ENCODE results near the gene SCNN1B.

The SCNN1B gene

DNA sequence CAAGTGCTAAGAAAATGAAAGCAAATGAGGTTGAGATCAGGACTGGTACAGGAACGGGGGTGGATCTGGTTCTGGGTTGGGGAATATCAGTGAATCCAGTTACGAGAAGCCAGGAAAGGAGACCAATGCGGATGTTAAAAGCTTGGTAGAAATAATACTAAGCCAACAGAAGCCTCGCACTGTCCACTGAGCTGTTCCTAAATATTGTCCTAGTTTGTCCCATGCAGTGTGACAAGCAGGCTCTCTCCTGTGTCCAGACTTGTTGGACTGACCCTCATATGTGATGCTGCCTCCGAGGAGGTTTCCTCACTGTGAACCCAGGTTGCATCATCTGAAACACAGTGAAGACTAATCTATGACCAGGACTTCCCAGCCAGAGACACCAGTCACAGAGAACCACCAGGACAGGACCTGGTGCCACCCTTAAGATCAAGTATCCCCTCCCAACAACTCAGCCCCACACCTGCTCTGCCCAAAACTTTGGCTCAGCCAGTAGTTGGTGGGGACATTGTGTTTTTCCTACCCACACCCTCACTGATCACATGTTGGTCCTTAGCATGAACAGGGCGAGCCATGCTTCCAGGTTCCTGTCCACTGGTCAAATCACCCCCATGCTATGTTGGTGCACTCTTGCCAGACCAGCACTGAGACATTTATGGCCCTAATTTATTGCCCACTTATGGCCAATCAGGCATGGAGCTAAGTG lies 32.7 kb upstream of the SCNN1B start:
- Histone ChIP-seq H3K4me1 (ENCODE audit: control insufficient read depth, insufficient read depth, low read length) (no peaks in the 10 kb centered on the region), H3K27me3 (ENCODE audit: control insufficient read depth in 1 of 2, insufficient read depth in 2 of 2, low read length in 2 of 2) (peaks cover 0 to under 1% of the 10 kb centered on the region in 2 donors), H3K9me3 (ENCODE audit: control insufficient read depth in 2 of 2, low read length in 2 of 2) (peaks cover 4 to 7% of the 10 kb centered on the region in 2 donors), H3K27ac (ENCODE audit: low read length) (no peak overlapping the region), H3K4me3 (ENCODE audit: low read length in 2 of 2) (no peak overlapping the region), H3K36me3 (ENCODE audit: control insufficient read depth in 2 of 2, insufficient read depth in 2 of 2, low read length in 2 of 2) (no peaks in the 10 kb centered on the region), H3K9ac (ENCODE audit: low read length in 2 of 2) (no peak overlapping the region)

DNA sequence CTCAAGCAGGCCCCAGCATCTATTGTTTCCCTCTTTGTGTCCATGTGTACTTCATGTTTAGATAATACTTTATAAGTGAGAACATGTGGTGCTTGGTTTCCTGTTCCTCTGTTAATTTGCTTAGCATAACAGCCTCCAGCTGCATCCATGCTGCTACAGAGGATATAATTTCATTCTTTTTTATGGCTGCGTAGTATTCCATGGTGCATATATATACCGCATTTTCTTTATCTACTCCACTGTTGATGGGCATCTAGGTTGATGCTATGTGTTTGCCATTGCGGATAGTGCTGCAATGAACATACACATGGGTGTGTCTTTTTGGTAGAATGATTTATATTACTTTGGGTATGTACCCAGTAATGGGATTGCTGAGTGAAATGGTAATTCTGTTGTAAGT lies 31.4 kb upstream of the SCNN1B start:
- Histone ChIP-seq H3K27me3 (ENCODE audit: control insufficient read depth in 1 of 2, insufficient read depth in 2 of 2, low read length in 2 of 2) (peaks cover 2% of the 10 kb centered on the region in 2 donors), H3K4me1 (ENCODE audit: control insufficient read depth, insufficient read depth, low read length) (no peaks in the 10 kb centered on the region), H3K9me3 (ENCODE audit: control insufficient read depth in 2 of 2, low read length in 2 of 2) (peaks cover 7 to 12% of the 10 kb centered on the region in 2 donors), H3K4me3 (ENCODE audit: low read length in 2 of 2) (no peak overlapping the region), H3K9ac (ENCODE audit: low read length in 2 of 2) (no peak overlapping the region), H3K36me3 (ENCODE audit: control insufficient read depth in 2 of 2, insufficient read depth in 2 of 2, low read length in 2 of 2) (no peaks in the 10 kb centered on the region), H3K27ac (ENCODE audit: low read length) (no peak overlapping the region)

DNA sequence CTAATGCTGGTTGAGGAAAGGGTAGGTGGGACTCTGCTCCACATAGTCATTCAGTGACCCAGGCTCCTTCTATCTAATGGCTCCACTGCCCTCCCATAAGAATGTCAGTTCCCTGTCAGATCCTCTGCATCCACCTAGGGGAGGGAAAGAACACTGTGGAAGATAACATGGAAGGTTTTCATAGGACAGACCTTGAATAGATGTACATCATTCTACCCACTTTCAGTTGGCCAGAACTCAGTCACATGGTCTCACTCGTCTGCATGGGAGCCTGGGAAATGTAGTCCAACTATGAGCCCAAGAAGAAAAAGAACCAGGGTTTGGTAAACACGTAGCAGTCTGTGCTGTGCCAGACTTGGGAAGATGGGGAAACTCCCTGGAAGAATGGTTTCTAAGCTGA lies 27.1 kb upstream of the SCNN1B start:
- Histone ChIP-seq H3K9me3 (ENCODE audit: control insufficient read depth in 2 of 2, low read length in 2 of 2) (peaks cover 7 to 12% of the 10 kb centered on the region in 2 donors), H3K27me3 (ENCODE audit: control insufficient read depth in 1 of 2, insufficient read depth in 2 of 2, low read length in 2 of 2) (peaks cover 2 to 7% of the 10 kb centered on the region in 2 donors), H3K4me1 (ENCODE audit: control insufficient read depth, insufficient read depth, low read length) (no peaks in the 10 kb centered on the region), H3K36me3 (ENCODE audit: control insufficient read depth in 2 of 2, insufficient read depth in 2 of 2, low read length in 2 of 2) (no peaks in the 10 kb centered on the region), H3K4me3 (ENCODE audit: low read length in 2 of 2) (no peak overlapping the region), H3K27ac (ENCODE audit: low read length) (no peak overlapping the region), H3K9ac (ENCODE audit: low read length in 2 of 2) (no peak overlapping the region)

- no peak overlapping the region for H3K27ac ChIP-seq (ENCODE audit: low read length)
- H3K4me3 ChIP-seq (ENCODE audit: low read length in 2 of 2) = no peak overlapping the region
- peaks cover 0 to 8% of the 10 kb centered on the region in 2 donors for H3K9me3 ChIP-seq (ENCODE audit: control insufficient read depth in 2 of 2, low read length in 2 of 2)
- H3K27me3 ChIP-seq (ENCODE audit: control insufficient read depth in 1 of 2, insufficient read depth in 2 of 2, low read length in 2 of 2) = peaks cover 2 to 7% of the 10 kb centered on the region in 2 donors
- H3K4me1 ChIP-seq (ENCODE audit: control insufficient read depth, insufficient read depth, low read length) = no peaks in the 10 kb centered on the region
- no peak overlapping the region for H3K9ac ChIP-seq (ENCODE audit: low read length in 2 of 2)
- no peaks in the 10 kb centered on the region for H3K36me3 ChIP-seq (ENCODE audit: control insufficient read depth in 2 of 2, insufficient read depth in 2 of 2, low read length in 2 of 2)
These were observed 25.3 kb upstream of the SCNN1B start for GRCh38 chr16:23276821-23277220.

GRCh38 chr16:23278031-23278430 lies 24.1 kb upstream of the SCNN1B start:
- Histone ChIP-seq H3K27ac (ENCODE audit: low read length) (no peak overlapping the region), H3K36me3 (ENCODE audit: control insufficient read depth in 2 of 2, insufficient read depth in 2 of 2, low read length in 2 of 2) (no peaks in the 10 kb centered on the region), H3K4me3 (ENCODE audit: low read length in 2 of 2) (no peak overlapping the region), H3K27me3 (ENCODE audit: control insufficient read depth in 1 of 2, insufficient read depth in 2 of 2, low read length in 2 of 2) (peaks cover 2 to 7% of the 10 kb centered on the region in 2 donors), H3K4me1 (ENCODE audit: control insufficient read depth, insufficient read depth, low read length) (no peaks in the 10 kb centered on the region), H3K9ac (ENCODE audit: low read length in 2 of 2) (no peak overlapping the region), H3K9me3 (ENCODE audit: control insufficient read depth in 2 of 2, low read length in 2 of 2) (peaks cover 0 to 8% of the 10 kb centered on the region in 2 donors)

DNA sequence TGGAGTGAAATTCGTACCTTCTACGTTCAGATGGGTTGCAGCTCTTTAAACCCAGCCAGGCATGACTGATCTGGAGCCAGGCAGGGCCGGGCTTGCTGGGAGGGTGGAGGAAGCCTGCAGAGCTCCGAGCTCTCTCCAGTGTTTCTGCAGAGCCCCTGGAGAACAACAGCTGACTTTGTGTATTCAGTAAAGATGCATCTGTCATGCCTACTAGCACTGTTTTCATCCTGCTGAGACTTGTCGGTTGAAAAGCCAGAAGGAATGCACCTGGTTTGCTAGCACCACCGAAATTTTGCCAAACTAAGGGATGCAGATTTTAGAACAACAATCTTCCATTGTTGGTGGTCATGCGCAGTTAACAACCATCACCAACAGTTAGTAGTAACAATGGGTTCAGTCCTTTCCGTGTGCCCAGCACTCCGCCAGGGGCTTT lies 22.4 kb upstream of the SCNN1B start:
- no peaks in the 10 kb centered on the region for H3K36me3 ChIP-seq (ENCODE audit: control insufficient read depth in 2 of 2, insufficient read depth in 2 of 2, low read length in 2 of 2)
- no peak overlapping the region for H3K27ac ChIP-seq (ENCODE audit: low read length)
- H3K4me3 ChIP-seq (ENCODE audit: low read length in 2 of 2) = no peak overlapping the region
- H3K4me1 ChIP-seq (ENCODE audit: control insufficient read depth, insufficient read depth, low read length) = no peaks in the 10 kb centered on the region
- peaks cover 5 to 6% of the 10 kb centered on the region in 2 donors for H3K27me3 ChIP-seq (ENCODE audit: control insufficient read depth in 1 of 2, insufficient read depth in 2 of 2, low read length in 2 of 2)
- H3K9me3 ChIP-seq (ENCODE audit: control insufficient read depth in 2 of 2, low read length in 2 of 2) = peaks cover 0 to 4% of the 10 kb centered on the region in 2 donors
- no peak overlapping the region for H3K9ac ChIP-seq (ENCODE audit: low read length in 2 of 2)

DNA sequence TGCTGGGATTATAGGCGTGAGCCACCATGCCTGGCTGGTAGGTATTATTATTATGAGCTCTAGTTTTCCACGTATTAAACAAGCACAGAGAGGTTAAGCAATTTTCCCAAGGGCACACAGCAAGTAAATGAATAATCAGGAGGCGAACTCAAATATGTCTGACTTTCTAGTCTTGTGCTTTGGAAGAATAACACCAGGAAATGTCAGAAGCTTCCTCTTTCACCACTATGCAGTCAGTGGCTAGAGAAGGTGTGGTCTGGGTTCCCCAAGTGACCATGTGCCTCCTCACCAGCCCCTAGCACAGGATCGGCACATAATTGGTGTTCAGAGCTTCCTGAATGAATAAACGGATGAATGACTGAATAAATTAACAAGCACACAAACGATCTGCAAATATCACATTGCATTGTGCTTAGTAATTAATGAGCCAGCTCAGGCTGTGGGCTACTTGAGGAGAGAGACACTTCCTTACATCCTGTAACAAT lies 21.6 kb upstream of the SCNN1B start:
- H3K36me3 ChIP-seq (ENCODE audit: control insufficient read depth in 2 of 2, insufficient read depth in 2 of 2, low read length in 2 of 2) = no peaks in the 10 kb centered on the region
- H3K9ac ChIP-seq (ENCODE audit: low read length in 2 of 2) = no peak overlapping the region
- H3K4me1 ChIP-seq (ENCODE audit: control insufficient read depth, insufficient read depth, low read length) = no peaks in the 10 kb centered on the region
- H3K9me3 ChIP-seq (ENCODE audit: control insufficient read depth in 2 of 2, low read length in 2 of 2) = no peaks in the 10 kb centered on the region
- no peak overlapping the region for H3K4me3 ChIP-seq (ENCODE audit: low read length in 2 of 2)
- peaks cover 3 to 5% of the 10 kb centered on the region in 2 donors for H3K27me3 ChIP-seq (ENCODE audit: control insufficient read depth in 1 of 2, insufficient read depth in 2 of 2, low read length in 2 of 2)
- no peak overlapping the region for H3K27ac ChIP-seq (ENCODE audit: low read length)

DNA sequence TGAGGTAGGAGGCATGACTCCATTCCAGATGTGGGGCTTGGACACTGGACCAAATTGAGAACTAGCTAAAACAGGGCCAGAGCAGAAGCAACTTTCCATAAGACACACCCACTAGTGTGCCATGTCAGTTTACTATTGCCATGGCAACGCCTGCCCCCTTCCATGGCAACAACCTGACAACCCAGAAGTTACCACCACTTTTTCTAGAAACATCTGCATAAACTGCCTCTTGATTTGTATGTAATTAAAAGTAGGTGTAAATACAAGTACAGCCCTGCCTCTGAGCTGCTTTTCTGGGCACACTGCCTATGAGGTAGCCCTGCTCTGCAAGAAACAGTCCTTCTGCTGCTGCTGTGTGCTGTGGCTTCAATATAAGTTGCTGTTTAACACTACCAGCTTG lies 19.5 kb upstream of the SCNN1B start:
- peaks cover 0 to 3% of the 10 kb centered on the region in 2 donors for H3K27me3 ChIP-seq (ENCODE audit: control insufficient read depth in 1 of 2, insufficient read depth in 2 of 2, low read length in 2 of 2)

DNA sequence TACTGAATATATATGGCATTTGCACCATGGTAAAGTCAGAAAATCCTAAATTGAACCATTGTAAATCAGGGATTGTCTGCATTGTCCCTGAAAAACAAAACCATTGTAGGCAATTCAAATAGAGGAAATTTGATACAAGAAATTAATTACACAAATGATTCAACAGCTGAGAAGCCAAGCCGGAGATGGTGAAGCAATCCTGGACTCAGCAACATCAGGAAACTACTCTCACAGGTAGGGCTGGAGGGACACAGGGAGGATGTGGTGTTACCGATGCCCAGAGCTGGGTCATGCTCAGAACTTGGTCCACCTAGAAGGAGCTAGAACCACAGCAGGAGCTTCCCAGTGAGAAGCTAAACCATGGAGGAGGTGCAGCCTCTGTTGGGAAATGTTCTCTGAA lies 18.5 kb upstream of the SCNN1B start:
- no peaks in the 10 kb centered on the region for H3K36me3 ChIP-seq (ENCODE audit: control insufficient read depth in 2 of 2, insufficient read depth in 2 of 2, low read length in 2 of 2)
- H3K4me1 ChIP-seq (ENCODE audit: control insufficient read depth, insufficient read depth, low read length) = no peaks in the 10 kb centered on the region
- H3K9ac ChIP-seq (ENCODE audit: low read length in 2 of 2) = no peak overlapping the region
- H3K27ac ChIP-seq (ENCODE audit: low read length) = no peak overlapping the region
- peaks cover 0 to 3% of the 10 kb centered on the region in 2 donors for H3K27me3 ChIP-seq (ENCODE audit: control insufficient read depth in 1 of 2, insufficient read depth in 2 of 2, low read length in 2 of 2)
- no peak overlapping the region for H3K4me3 ChIP-seq (ENCODE audit: low read length in 2 of 2)
- no peaks in the 10 kb centered on the region for H3K9me3 ChIP-seq (ENCODE audit: control insufficient read depth in 2 of 2, low read length in 2 of 2)

More for the DNA sequence above, 19.5 kb upstream of the SCNN1B start:
- Histone ChIP-seq H3K9ac (ENCODE audit: low read length in 2 of 2) (no peak overlapping the region), H3K9me3 (ENCODE audit: control insufficient read depth in 2 of 2, low read length in 2 of 2) (no peaks in the 10 kb centered on the region), H3K36me3 (ENCODE audit: control insufficient read depth in 2 of 2, insufficient read depth in 2 of 2, low read length in 2 of 2) (no peaks in the 10 kb centered on the region), H3K4me3 (ENCODE audit: low read length in 2 of 2) (no peak overlapping the region), H3K27ac (ENCODE audit: low read length) (no peak overlapping the region), H3K4me1 (ENCODE audit: control insufficient read depth, insufficient read depth, low read length) (no peaks in the 10 kb centered on the region)

DNA sequence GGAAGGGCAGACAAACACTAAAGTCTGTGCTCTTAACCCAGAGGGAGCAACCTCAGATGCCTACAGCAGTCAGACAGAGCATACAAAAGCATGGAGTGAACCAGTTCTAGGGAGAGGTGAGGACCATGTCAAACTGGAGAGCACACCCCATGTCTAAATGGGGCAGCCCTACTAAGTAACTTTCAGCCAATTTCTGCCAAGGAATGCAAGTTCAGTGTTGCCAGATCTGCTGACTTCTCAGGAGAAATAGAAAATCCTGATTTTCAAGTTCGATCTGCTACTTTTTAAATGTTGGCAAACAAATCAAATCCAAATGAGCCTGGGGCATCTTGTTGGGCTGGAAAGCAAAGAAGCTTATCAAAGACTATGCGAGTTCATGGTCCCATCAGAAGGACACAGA lies 17.5 kb upstream of the SCNN1B start:
- H3K4me3 ChIP-seq (ENCODE audit: low read length in 2 of 2) = no peak overlapping the region
- H3K27me3 ChIP-seq (ENCODE audit: control insufficient read depth in 1 of 2, insufficient read depth in 2 of 2, low read length in 2 of 2) = peaks cover 0 to 3% of the 10 kb centered on the region in 2 donors
- no peaks in the 10 kb centered on the region for H3K36me3 ChIP-seq (ENCODE audit: control insufficient read depth in 2 of 2, insufficient read depth in 2 of 2, low read length in 2 of 2)
- H3K9me3 ChIP-seq (ENCODE audit: control insufficient read depth in 2 of 2, low read length in 2 of 2) = no peaks in the 10 kb centered on the region
- no peak overlapping the region for H3K9ac ChIP-seq (ENCODE audit: low read length in 2 of 2)
- no peak overlapping the region for H3K27ac ChIP-seq (ENCODE audit: low read length)
- no peaks in the 10 kb centered on the region for H3K4me1 ChIP-seq (ENCODE audit: control insufficient read depth, insufficient read depth, low read length)

DNA sequence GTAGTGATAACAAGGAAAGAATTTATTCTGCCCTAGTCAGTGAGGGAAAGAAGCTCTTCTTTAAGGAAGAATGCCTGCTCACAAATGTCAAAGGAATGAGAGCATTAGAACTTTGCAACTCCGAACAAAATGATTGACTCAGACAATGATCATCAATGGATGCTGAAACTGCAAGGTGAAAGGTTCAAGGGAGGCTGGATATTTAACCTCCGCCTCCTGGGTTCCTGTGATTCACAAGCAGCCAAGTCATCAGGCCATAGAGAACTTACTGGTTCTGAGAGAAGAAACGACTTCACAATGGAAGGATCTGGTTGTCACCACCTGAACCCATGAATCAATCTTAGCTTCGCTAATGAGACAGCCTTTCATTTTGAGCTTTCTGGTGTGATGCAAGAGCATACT lies 16.0 kb upstream of the SCNN1B start:
- H3K9ac ChIP-seq (ENCODE audit: low read length in 2 of 2) = no peak overlapping the region
- H3K27me3 ChIP-seq (ENCODE audit: control insufficient read depth in 1 of 2, insufficient read depth in 2 of 2, low read length in 2 of 2) = peaks cover 0 to 3% of the 10 kb centered on the region in 2 donors
- H3K4me3 ChIP-seq (ENCODE audit: low read length in 2 of 2) = no peak overlapping the region
- no peak overlapping the region for H3K27ac ChIP-seq (ENCODE audit: low read length)
- no peaks in the 10 kb centered on the region for H3K36me3 ChIP-seq (ENCODE audit: control insufficient read depth in 2 of 2, insufficient read depth in 2 of 2, low read length in 2 of 2)
- H3K4me1 ChIP-seq (ENCODE audit: control insufficient read depth, insufficient read depth, low read length) = no peaks in the 10 kb centered on the region
- H3K9me3 ChIP-seq (ENCODE audit: control insufficient read depth in 2 of 2, low read length in 2 of 2) = no peaks in the 10 kb centered on the region

Measured in stomach smooth muscle (tissue), 2 donors.